Ishikawa (cell line): ENCODE measurements around the gene SLC25A19.

Experiments
- CEBPB ChIP-seq: IDR thresholded peaks from 2 replicates; pipeline ENCODE4 v1.6.1; 2012
- CREB1 ChIP-seq: IDR thresholded peaks from 2 replicates; pipeline ENCODE4 v1.6.1; 2012; ENCODE audit warnings: low read depth
- EGR1 ChIP-seq: IDR thresholded peaks from 2 replicates; pipeline ENCODE4 v1.6.1; 2012
- EP300 ChIP-seq: IDR thresholded peaks from 2 replicates; pipeline ENCODE4 v1.6.1; 2012; ENCODE audit warnings: borderline replicate concordance
- FOXM1 ChIP-seq: IDR thresholded peaks from 2 replicates; pipeline ENCODE4 v1.6.1; 2012; ENCODE audit warnings: low read depth, borderline replicate concordance
- MAX ChIP-seq: IDR thresholded peaks from 2 replicates; pipeline ENCODE4 v1.6.1; 2012
- NFIC ChIP-seq: IDR thresholded peaks from 2 replicates; pipeline ENCODE4 v1.6.1; 2012
- RAD21 ChIP-seq: IDR thresholded peaks from 2 replicates; pipeline ENCODE4 v1.6.1; 2012; ENCODE audit warnings: low read depth
- TAF1 ChIP-seq: IDR thresholded peaks from 2 replicates; pipeline ENCODE4 v1.6.1; 2012; ENCODE audit warnings: low read depth, mild to moderate bottlenecking
- TCF12 ChIP-seq: IDR thresholded peaks from 2 replicates; pipeline ENCODE4 v1.6.1; 2012; ENCODE audit warnings: low read depth
- TEAD4 ChIP-seq: IDR thresholded peaks from 2 replicates; pipeline ENCODE4 v1.6.1; 2012
- YY1 ChIP-seq: IDR thresholded peaks from 2 replicates; pipeline ENCODE4 v1.6.1; 2012; ENCODE audit warnings: low read depth
- ZBTB7A ChIP-seq: IDR thresholded peaks from 2 replicates; pipeline ENCODE4 v1.6.1; 2012; ENCODE audit warnings: low read depth
- TF ChIP-seq, protein P1 (sequence below): IDR thresholded peaks from 2 replicates; pipeline ENCODE4 v1.6.1; 2012
- TF ChIP-seq, protein P2 (sequence below): IDR thresholded peaks from 2 replicates; pipeline ENCODE4 v1.6.1; 2012; ENCODE audit warnings: low read depth, mild to moderate bottlenecking

SLC25A19 gene

DNA sequence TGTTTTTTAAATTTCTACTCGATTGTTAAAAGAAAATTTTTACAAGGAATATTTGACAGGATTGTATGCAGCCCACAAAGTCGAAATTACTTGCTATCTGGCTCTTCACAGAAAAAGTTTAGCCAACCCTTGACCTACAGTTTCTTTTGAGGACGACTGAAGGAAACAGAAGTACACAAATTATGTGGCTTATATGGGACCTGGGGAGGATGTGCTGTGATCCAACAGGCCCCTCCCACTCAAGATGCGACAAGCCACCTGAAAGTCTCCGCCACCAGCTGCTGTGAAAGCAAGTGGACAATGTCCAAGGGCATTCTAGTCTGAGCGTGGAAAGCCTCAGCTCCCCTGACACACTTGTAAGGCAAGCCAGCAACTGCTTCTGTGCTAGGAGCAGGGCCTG is 42.4 kb upstream of the SLC25A19 start:
- no peak for TF ChIP-seq CEBPB
- no peak for TF ChIP-seq EGR1
- no peak for TF ChIP-seq NFIC
- TF ChIP-seq EP300: no peak
- TF ChIP-seq, protein P1, sequence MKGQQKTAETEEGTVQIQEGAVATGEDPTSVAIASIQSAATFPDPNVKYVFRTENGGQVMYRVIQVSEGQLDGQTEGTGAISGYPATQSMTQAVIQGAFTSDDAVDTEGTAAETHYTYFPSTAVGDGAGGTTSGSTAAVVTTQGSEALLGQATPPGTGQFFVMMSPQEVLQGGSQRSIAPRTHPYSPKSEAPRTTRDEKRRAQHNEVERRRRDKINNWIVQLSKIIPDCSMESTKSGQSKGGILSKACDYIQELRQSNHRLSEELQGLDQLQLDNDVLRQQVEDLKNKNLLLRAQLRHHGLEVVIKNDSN: no peak
- no peak for TF ChIP-seq ZBTB7A
- TF ChIP-seq TAF1: no peak
- TF ChIP-seq FOXM1: no peak
- no peak for TF ChIP-seq MAX
- TF ChIP-seq TCF12: no peak
- TF ChIP-seq RAD21: no peak
- no peak for TF ChIP-seq TEAD4
- no peak for TF ChIP-seq YY1
- no peak for TF ChIP-seq CREB1

DNA sequence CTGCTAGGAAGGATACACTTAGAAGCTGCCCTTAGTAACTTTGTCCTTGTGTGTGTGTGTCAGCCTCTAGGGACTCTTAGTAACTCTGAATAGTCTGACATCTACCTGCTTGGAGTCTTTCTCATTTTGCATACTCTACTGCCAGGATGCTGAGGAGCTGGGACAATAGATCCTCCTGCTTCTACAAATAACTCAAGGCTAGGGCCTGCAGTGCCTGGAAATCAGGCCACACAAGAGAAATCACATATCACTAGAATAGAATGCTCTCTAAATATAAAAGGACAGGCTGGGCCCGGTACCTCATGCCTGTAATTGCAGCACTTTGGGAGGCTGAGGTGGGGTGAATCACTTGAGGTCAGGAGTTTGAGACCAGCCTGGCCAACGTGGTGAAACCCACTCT is 38.5 kb upstream of the SLC25A19 start:
- TF ChIP-seq TAF1 (no peak), RAD21 (no peak), ZBTB7A (no peak), TEAD4 (no peak), YY1 (no peak), NFIC (no peak), EP300 (no peak), CREB1 (no peak)
- TF ChIP-seq, protein P2, sequence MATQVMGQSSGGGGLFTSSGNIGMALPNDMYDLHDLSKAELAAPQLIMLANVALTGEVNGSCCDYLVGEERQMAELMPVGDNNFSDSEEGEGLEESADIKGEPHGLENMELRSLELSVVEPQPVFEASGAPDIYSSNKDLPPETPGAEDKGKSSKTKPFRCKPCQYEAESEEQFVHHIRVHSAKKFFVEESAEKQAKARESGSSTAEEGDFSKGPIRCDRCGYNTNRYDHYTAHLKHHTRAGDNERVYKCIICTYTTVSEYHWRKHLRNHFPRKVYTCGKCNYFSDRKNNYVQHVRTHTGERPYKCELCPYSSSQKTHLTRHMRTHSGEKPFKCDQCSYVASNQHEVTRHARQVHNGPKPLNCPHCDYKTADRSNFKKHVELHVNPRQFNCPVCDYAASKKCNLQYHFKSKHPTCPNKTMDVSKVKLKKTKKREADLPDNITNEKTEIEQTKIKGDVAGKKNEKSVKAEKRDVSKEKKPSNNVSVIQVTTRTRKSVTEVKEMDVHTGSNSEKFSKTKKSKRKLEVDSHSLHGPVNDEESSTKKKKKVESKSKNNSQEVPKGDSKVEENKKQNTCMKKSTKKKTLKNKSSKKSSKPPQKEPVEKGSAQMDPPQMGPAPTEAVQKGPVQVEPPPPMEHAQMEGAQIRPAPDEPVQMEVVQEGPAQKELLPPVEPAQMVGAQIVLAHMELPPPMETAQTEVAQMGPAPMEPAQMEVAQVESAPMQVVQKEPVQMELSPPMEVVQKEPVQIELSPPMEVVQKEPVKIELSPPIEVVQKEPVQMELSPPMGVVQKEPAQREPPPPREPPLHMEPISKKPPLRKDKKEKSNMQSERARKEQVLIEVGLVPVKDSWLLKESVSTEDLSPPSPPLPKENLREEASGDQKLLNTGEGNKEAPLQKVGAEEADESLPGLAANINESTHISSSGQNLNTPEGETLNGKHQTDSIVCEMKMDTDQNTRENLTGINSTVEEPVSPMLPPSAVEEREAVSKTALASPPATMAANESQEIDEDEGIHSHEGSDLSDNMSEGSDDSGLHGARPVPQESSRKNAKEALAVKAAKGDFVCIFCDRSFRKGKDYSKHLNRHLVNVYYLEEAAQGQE: no peak
- TF ChIP-seq, protein P1: no peak

- TF ChIP-seq RAD21 (no peak), EGR1 (no peak), FOXM1 (no peak), TAF1 (no peak), NFIC (no peak), TCF12 (no peak)
- TF ChIP-seq, protein P2: no peak
Measured at GRCh38 chr17:75326226-75326848, 37.1 kb upstream of the SLC25A19 start.

GRCh38 chr17:75325827-75326225 is 36.6 kb upstream of the SLC25A19 start:
- no peak for TF ChIP-seq CREB1
- no peak for TF ChIP-seq NFIC
- no peak for TF ChIP-seq EGR1
- TF ChIP-seq ZBTB7A: no peak

DNA sequence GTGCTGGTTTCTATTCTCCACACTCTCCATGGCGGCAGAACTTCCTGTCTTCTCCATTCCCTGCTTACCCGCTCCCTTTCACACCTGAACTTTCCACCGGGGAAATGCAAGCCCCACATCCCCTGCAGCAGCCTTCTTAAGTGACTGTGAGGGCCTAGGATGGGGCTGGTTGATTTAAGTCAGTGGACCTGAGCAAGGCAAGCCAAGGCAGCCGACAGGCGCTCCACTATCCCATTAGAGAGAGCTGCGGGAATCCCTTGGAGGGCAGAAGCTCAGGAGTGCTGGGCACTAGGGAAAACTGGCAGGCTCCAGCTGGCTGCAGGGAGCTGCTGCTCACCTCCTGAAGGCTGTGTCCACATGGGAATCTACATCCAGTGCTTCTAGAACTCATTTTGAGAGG is 36.1 kb upstream of the SLC25A19 start:
- TF ChIP-seq FOXM1: no peak
- TF ChIP-seq, protein P1: no peak
- no peak for TF ChIP-seq RAD21
- TF ChIP-seq CREB1: no peak
- TF ChIP-seq EGR1: no peak
- no peak for TF ChIP-seq TCF12
- TF ChIP-seq, protein P2: no peak
- no peak for TF ChIP-seq TEAD4
- TF ChIP-seq NFIC: no peak
- TF ChIP-seq EP300: no peak
- TF ChIP-seq TAF1: no peak
- TF ChIP-seq CEBPB: no peak
- no peak for TF ChIP-seq ZBTB7A
- TF ChIP-seq MAX: no peak
